Tibial nerve (tissue), 4 donors: ENCODE measurements around the gene RGL3. TPM values are rescaled to one million over a fixed set of nuclear protein-coding genes. Genes with fewer than 3 reads are reported as not detected.
"Not testable (repeated sequence)": the region's sequence is repeated elsewhere in the genome, so short reads cannot be mapped to it uniquely, and the experiment has no call there.

Experiments used
- DNase-seq, 2 donors: peaks; one replicate each; pipeline ENCODE4 v3.0.0-alpha.2; 2019; ENCODE audit warnings: low spot score in 2 of 2
- H3K27ac ChIP-seq, 4 donors: fragments of 200-600 bp; sonication (generic) in 3 of 4; one replicate each; pipeline ENCODE4 v1.5.1; 2017 to 2019; ENCODE audit warnings: mild to moderate bottlenecking in 1 of 4
- H3K27me3 ChIP-seq, 2 donors: fragments of 200-600 bp; sonication (generic) in 1 of 2; one replicate each; pipeline versions ENCODE4 v1.5.1 to v1.6.0; 2017 to 2019
- H3K36me3 ChIP-seq, 3 donors: fragments of 200-600 bp; sonication (generic); one replicate each; pipeline ENCODE4 v1.5.1; 2018 to 2019
- H3K4me1 ChIP-seq, 4 donors: fragments of 200-600 bp; sonication (generic) in 3 of 4; one replicate each; pipeline ENCODE4 v1.5.1; 2017 to 2019
- H3K4me3 ChIP-seq, 4 donors: fragments of 200-600 bp; sonication (generic) in 3 of 4; one replicate each; pipeline ENCODE4 v1.5.1; 2017 to 2019; ENCODE audit warnings: mild to moderate bottlenecking in 1 of 4, moderate library complexity in 1 of 4
- H3K9me3 ChIP-seq, 4 donors: fragments of 200-600 bp; sonication (generic) in 3 of 4; one replicate each; pipeline ENCODE4 v1.5.1; 2017 to 2019
- EP300 ChIP-seq, 2 donors: sonication (generic); formaldehyde crosslinking; IDR thresholded peaks; one replicate each; pipeline ENCODE4 v1.6.1; 2017; ENCODE audit warnings: antibody characterized with exemption in 2 of 2, mild to moderate bottlenecking in 1 of 2
- POLR2A ChIP-seq, 2 donors: fragments of 450-650 bp; IDR thresholded peaks; one replicate each; pipeline ENCODE4 v1.6.1; 2017; ENCODE audit warnings: antibody characterized with exemption in 2 of 2, mild to moderate bottlenecking in 2 of 2, moderate library complexity in 2 of 2
- WGBS, 2 donors: methylation state at CpG; one replicate each; pipeline ENCODE4 v1.1.5; 2018; 5-methylcytosine and 5-hydroxymethylcytosine counted together
- total RNA-seq, 4 donors: library from RNA; depleted of rRNA; stranded (reverse); fragments of >200 nt; gene quantifications; one replicate each; pipeline ENCODE4 v1.1.0, GENCODE V29; 2016
- TF ChIP-seq, protein P1 (sequence below), 5 experiments: fragments of 200-600 bp in 3 of 5; fragments of 450-650 bp in 2 of 5; sonication (generic) in 3 of 5; IDR thresholded peaks; one replicate each; pipeline ENCODE4 v1.5.1; 2016 to 2019; ENCODE audit warnings: antibody characterized with exemption in 5 of 5, mild to moderate bottlenecking in 3 of 5, moderate library complexity in 2 of 5

The RGL3 gene, protein sequence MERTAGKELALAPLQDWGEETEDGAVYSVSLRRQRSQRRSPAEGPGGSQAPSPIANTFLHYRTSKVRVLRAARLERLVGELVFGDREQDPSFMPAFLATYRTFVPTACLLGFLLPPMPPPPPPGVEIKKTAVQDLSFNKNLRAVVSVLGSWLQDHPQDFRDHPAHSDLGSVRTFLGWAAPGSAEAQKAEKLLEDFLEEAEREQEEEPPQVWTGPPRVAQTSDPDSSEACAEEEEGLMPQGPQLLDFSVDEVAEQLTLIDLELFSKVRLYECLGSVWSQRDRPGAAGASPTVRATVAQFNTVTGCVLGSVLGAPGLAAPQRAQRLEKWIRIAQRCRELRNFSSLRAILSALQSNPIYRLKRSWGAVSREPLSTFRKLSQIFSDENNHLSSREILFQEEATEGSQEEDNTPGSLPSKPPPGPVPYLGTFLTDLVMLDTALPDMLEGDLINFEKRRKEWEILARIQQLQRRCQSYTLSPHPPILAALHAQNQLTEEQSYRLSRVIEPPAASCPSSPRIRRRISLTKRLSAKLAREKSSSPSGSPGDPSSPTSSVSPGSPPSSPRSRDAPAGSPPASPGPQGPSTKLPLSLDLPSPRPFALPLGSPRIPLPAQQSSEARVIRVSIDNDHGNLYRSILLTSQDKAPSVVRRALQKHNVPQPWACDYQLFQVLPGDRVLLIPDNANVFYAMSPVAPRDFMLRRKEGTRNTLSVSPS
- total RNA-seq, result 10 to 100 TPM in 2 of 4 donors, 1 to 10 TPM in 2; 5.7 to 17.9 (median 11.0) TPM

DNA sequence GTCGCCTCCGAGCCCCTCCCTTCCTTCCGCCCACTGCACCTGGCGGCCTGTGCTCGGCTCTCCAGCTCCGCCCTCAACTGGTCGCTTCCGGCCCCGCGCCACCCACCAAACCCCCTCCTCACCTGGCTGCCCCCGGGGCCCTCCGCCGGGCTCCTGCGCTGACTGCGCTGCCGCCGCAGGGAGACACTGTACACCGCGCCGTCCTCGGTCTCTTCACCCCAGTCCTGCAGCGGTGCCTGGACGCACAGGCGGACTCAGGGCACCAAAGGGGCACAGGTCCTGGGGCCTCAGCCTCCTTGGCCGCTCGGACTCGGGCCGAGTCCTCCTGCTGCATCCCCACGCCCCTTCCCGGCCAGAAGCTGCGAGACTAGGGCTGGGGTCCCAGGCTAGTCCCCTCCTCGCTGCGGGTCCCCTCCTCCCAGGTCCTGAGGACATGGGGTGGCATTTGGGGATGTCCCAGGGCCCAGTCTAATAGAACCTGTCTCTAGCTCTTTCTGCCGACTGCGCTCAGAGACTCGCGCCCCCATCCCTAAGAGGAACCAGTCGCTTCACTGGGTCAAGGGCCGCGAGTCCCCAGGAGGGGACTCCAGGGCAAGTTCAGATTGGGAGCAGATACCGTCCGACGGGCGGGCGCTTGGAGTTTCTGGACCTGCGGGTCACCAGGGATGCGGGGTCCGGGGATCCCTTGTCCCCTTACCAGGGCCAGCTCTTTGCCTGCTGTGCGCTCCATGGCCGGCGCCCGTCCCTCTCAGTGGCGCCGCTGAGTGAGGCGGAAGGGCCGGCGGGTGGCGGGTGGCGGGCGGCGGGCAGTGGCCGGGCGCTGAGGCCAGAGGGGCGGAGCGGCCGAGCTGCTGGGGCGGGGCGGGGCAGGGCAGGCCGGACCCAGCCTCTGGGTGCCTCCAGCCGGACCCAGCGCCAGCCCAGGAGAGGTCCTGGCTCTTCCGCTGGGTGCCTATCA lies at the start of gene RGL3:
Gene RGL3, minus strand, starts transcription at position 766 of the 958 bp plus-strand sequence. Its CDS starts 36 bp downstream, at position 730.
- TF ChIP-seq POLR2A (IDR thresholded peaks at IDR 0.05), result no peak
- TF ChIP-seq, protein P1, sequence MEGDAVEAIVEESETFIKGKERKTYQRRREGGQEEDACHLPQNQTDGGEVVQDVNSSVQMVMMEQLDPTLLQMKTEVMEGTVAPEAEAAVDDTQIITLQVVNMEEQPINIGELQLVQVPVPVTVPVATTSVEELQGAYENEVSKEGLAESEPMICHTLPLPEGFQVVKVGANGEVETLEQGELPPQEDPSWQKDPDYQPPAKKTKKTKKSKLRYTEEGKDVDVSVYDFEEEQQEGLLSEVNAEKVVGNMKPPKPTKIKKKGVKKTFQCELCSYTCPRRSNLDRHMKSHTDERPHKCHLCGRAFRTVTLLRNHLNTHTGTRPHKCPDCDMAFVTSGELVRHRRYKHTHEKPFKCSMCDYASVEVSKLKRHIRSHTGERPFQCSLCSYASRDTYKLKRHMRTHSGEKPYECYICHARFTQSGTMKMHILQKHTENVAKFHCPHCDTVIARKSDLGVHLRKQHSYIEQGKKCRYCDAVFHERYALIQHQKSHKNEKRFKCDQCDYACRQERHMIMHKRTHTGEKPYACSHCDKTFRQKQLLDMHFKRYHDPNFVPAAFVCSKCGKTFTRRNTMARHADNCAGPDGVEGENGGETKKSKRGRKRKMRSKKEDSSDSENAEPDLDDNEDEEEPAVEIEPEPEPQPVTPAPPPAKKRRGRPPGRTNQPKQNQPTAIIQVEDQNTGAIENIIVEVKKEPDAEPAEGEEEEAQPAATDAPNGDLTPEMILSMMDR (IDR thresholded peaks at IDR 0.05), result no peak
- no peak for TF ChIP-seq EP300 (IDR thresholded peaks at IDR 0.05)
- no peak for DNase-seq
- H3K9me3 ChIP-seq, result no peaks in the 10 kb centered on the region
- peak within 1 kb of the TSS in 1 of 4 donors; percentile 35 for H3K27ac ChIP-seq
- no peaks in the 10 kb centered on the region for H3K36me3 ChIP-seq
- H3K4me1 ChIP-seq, result peaks cover 0 to 51% (median 29%) of the 10 kb centered on the region in 4 donors
- peaks cover 0 to 67% of the 10 kb centered on the region in 2 donors for H3K27me3 ChIP-seq
- 5 to 6% methylated on average over 26 to 27 of the region's 72 CpGs for WGBS, 2 donors
- peak within 1 kb of the TSS; percentile 18 to 47 (median 40) for H3K4me3 ChIP-seq

DNA sequence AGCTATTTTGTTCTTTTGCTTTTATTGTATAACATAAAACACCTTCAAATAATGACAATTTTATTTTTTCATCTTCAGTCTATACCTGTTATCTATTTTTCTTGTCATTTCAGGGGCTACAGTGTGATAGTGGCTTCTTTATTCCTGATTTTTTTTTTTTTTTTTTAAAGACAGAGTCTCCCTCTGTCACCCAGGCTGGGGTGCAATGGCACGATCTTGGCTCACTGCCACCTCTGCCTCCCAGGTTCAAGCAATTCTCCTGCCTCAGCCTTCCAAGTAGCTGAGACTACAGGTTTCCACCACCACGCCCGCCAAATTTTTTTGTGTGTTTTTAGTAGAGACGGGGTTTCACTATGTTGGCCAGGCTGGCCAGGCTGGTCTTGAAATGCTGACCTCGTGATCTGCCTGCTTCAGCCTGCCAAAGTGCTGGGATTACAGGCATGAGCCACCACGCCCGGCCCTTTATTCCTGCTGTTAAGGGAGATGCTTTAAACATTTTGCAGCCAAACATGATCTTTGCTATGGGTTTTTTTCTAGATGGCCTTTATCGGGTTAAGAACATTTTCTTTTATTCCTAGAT lies 49.2 kb upstream of the RGL3 start:
- peaks cover 0 to 20% of the 10 kb centered on the region in 2 donors for H3K27me3 ChIP-seq
- 61 to 65% methylated on average over 8 of the region's 8 CpGs for WGBS, 2 donors

DNA sequence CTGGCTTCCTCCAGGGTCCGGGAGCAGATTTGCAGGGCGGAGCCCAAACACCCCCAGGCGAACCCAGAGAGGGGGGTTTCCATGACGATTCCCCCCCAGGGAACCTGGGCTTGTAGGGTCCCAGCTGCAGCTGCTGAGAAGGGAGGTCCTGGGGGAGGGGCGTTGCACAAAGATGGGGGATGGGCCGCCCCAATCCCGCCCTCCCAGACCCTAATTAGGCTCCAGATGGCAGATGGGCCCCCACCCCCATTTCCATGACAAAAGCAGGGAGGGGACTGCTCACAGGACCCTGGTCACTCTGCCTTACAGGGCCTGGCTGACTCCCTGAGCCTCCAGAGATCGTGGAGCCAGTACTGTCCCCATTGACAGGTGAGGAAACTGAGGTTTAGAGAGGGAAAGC lies 46.5 kb upstream of the RGL3 start:
- 23 to 39% methylated on average over 8 of the region's 8 CpGs for WGBS, 2 donors
- DNase-seq, result no peak
- Histone ChIP-seq H3K27ac (no peak overlapping the region), H3K4me1 (no peaks in the 10 kb centered on the region), H3K27me3 (peaks cover 0 to 12% of the 10 kb centered on the region in 2 donors), H3K36me3 (no peaks in the 10 kb centered on the region), H3K9me3 (no peaks in the 10 kb centered on the region), H3K4me3 (no peak overlapping the region)
- TF ChIP-seq, protein P1 (IDR thresholded peaks at IDR 0.05), result no peak
- TF ChIP-seq POLR2A (IDR thresholded peaks at IDR 0.05) (no peak), EP300 (IDR thresholded peaks at IDR 0.05) (no peak)

More for the DNA sequence above, 49.2 kb upstream of the RGL3 start:
- H3K36me3 ChIP-seq, H3K9me3 ChIP-seq, H3K4me1 ChIP-seq, H3K27ac ChIP-seq, DNase-seq, H3K4me3 ChIP-seq: not testable (repeated sequence)

DNA sequence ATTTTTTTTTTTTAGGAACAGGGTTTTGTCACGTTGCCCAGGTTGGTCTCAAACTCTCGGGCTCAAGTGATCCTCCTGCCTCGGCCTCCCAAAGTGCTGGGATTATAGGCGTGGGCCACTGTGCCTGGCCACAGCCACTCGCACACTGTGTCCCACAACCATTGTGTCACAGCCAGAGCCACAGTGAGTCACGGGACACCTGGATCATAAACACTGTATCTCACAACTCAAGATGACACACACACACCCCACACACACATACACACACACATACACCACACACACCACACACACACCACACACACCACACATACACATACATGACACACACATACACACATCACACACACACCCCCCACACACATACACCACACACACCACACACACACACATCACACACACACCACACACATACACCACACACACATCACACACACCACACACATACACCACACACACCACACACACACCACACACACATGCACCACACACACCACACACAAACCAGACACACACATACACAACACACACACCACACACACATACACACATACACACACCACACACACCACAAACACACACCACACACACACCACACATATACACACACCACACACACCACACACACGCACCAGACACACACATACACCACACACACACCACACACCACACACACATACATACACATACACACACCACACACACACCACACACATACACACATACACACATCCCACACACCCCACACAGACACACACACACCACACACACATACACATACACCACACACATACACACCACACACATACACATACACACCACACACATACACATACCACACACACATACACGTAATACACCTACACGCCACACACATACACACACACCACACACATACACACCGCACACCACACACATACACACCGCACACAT lies 45.5 kb upstream of the RGL3 start:
- Histone ChIP-seq H3K36me3 (no peaks in the 10 kb centered on the region), H3K9me3 (no peaks in the 10 kb centered on the region), H3K27me3 (peaks cover 0 to 18% of the 10 kb centered on the region in 2 donors), H3K4me3 (no peak overlapping the region), H3K27ac (no peak overlapping the region), H3K4me1 (no peaks in the 10 kb centered on the region)
- no peak for DNase-seq
- TF ChIP-seq, protein P1 (IDR thresholded peaks at IDR 0.05), result no peak
- TF ChIP-seq EP300 (IDR thresholded peaks at IDR 0.05) (no peak), POLR2A (IDR thresholded peaks at IDR 0.05) (no peak)
- 81 to 88% methylated on average over 11 of the region's 11 CpGs for WGBS, 2 donors
